GM12801 (cell line): ENCODE results near the gene PARP11.

ENCODE experiments used
- CTCF ChIP-seq: IDR thresholded peaks from one replicate; pipeline ENCODE4 v1.5.1; 2011; ENCODE audit warnings: control low read depth; ENCODE audit not compliant: insufficient read length; ENCODE audit errors: extremely low read depth

PARP11 gene

GRCh38 chr12:3815094-3815766 is 58.0 kb downstream of the PARP11 start:
- TF ChIP-seq CTCF, result no peak

- no peak for TF ChIP-seq CTCF
These were observed 62.7 kb downstream of the PARP11 start for GRCh38 chr12:3810540-3810939.

- no peak for TF ChIP-seq CTCF
These were observed 63.2 kb downstream of the PARP11 start for GRCh38 chr12:3810016-3810370.

- TF ChIP-seq CTCF, result no peak
These were observed 63.7 kb downstream of the PARP11 start for GRCh38 chr12:3809357-3810015.

- no peak for TF ChIP-seq CTCF
These were observed 68.1 kb downstream of the PARP11 start for GRCh38 chr12:3805077-3805476.

- TF ChIP-seq CTCF, result peak; percentile 54
These were observed 69.2 kb downstream of the PARP11 start for GRCh38 chr12:3803865-3804472.

GRCh38 chr12:3802721-3803120 is 70.5 kb downstream of the PARP11 start:
- no peak for TF ChIP-seq CTCF
